Endothelial cell of umbilical vein (primary cell): ENCODE data around the gene STIMATE. TPM values are rescaled to one million over a fixed set of nuclear protein-coding genes. Genes with fewer than 3 reads are reported as not detected.

Source experiments
- BruUV-seq: library from RNA; stranded (reverse); fragments of 400-500 nt; replicated peaks from 2 replicates; lab custom pipeline; 2021; lab: Mats Ljungman, UMichigan
- CTCF ChIA-PET: fragments of 300-600, 350-600 bp; sonication (Branson Sonifier 250); formaldehyde crosslinking; loops from one replicate; lab custom pipeline; 2021; ENCODE audit warnings: antibody characterized with exemption, inconsistent platforms; lab: Charles Lee
- POLR2A ChIA-PET: fragments of 300-600, 350-600 bp; sonication (Branson Sonifier 250); formaldehyde crosslinking; loops from one replicate; lab custom pipeline; 2021; ENCODE audit warnings: antibody characterized with exemption, inconsistent platforms; lab: Charles Lee
- DNase-seq: peaks from one replicate; pipeline ENCODE4 v3.0.0-alpha.2; 2011; ENCODE audit warnings: low read depth, low spot score
- FAIRE-seq: peaks from 2 replicates; lab custom pipeline; 2011; peaks lifted over from hg19 to GRCh38; lab: Jason Lieb, UNC
- H2AFZ ChIP-seq: 2 replicates; pipeline ENCODE4 v1.6.0; 2012; ENCODE audit warnings: low read depth, low read length, control low read depth, inconsistent platforms
- H3K27ac ChIP-seq: 2 replicates; pipeline ENCODE4 v1.5.1; 2011; ENCODE audit warnings: low read depth, mild to moderate bottlenecking, control low read depth, low read length, moderate library complexity; ENCODE audit not compliant: insufficient read depth
- H3K27me3 ChIP-seq, 2 experiments: 2 replicates each; pipeline versions ENCODE4 v1.6.0 to v1.6.1; 2011; ENCODE audit warnings: low read length in 2 of 2, mixed read lengths in 1 of 2; ENCODE audit not compliant: control insufficient read depth in 2 of 2, insufficient read depth in 2 of 2
- H3K36me3 ChIP-seq, 2 experiments: 2 replicates in 1 of 2; 3 replicates in 1 of 2; pipeline ENCODE4 v1.5.1; 2011; ENCODE audit warnings: low read length in 2 of 2, mild to moderate bottlenecking in 1 of 2, moderate library complexity in 1 of 2; ENCODE audit not compliant: control insufficient read depth in 2 of 2, insufficient read depth in 2 of 2; ENCODE audit errors: extremely low read depth in 1 of 2
- H3K4me1 ChIP-seq: 3 replicates; pipeline ENCODE4 v1.5.1; 2011; ENCODE audit warnings: mild to moderate bottlenecking, low read length; ENCODE audit not compliant: control insufficient read depth, insufficient read depth; ENCODE audit errors: extremely low read depth
- H3K4me2 ChIP-seq: 2 replicates; pipeline ENCODE4 v1.6.1; 2011; ENCODE audit warnings: low read length, control low read depth, mixed read lengths; ENCODE audit not compliant: insufficient read depth
- H3K4me3 ChIP-seq, 3 experiments: fragments of 200-600 bp in 1 of 3; sonication (generic), shearing (Covaris generic) in 1 of 3; replicated peaks in 1 of 3; 2 replicates each; pipeline ENCODE4 v1.5.1; 2011 to 2016; ENCODE audit warnings: control low read depth in 3 of 3, low read length in 3 of 3, mild to moderate bottlenecking in 2 of 3, inconsistent platforms in 1 of 3, low read depth in 1 of 3, moderate library complexity in 1 of 3; ENCODE audit not compliant: insufficient read depth in 1 of 3
- H3K79me2 ChIP-seq: 2 replicates; pipeline ENCODE4 v1.6.0; 2012; ENCODE audit warnings: low read length, inconsistent platforms; ENCODE audit not compliant: control insufficient read depth, insufficient read depth
- H3K9ac ChIP-seq: replicated peaks from 2 replicates; pipeline ENCODE3; 2011; ENCODE audit warnings: low read length, control low read depth; ENCODE audit not compliant: insufficient read depth; ENCODE audit errors: extremely low read depth
- H3K9me1 ChIP-seq: replicated peaks from 3 replicates; pipeline ENCODE4 v1.6.0; 2011; ENCODE audit warnings: mild to moderate bottlenecking, low read length; ENCODE audit not compliant: control insufficient read depth, insufficient read depth; ENCODE audit errors: extremely low read depth
- H3K9me3 ChIP-seq: replicated peaks from 2 replicates; pipeline ENCODE4 v1.5.1; 2012; ENCODE audit warnings: low read length, inconsistent platforms; ENCODE audit not compliant: control insufficient read depth, insufficient read depth
- H4K20me1 ChIP-seq: replicated peaks from 2 replicates; pipeline ENCODE3; 2011; ENCODE audit warnings: mild to moderate bottlenecking, low read length; ENCODE audit not compliant: control insufficient read depth, insufficient read depth; ENCODE audit errors: extremely low read depth
- CTCF ChIP-seq, 2 donors: IDR thresholded peaks; 1 replicate in 1 of 2; 2 replicates in 1 of 2; pipeline ENCODE4 v1.5.1; 2011; ENCODE audit warnings: low read length in 2 of 2, mild to moderate bottlenecking in 2 of 2, moderate library complexity in 2 of 2, control low read depth in 1 of 2, inconsistent platforms in 1 of 2, low read depth in 1 of 2; ENCODE audit not compliant: insufficient read depth in 1 of 2; ENCODE audit errors: extremely low read depth in 1 of 2
- EZH2 ChIP-seq: IDR thresholded peaks from 2 replicates; pipeline ENCODE4 v1.6.1; 2012; ENCODE audit warnings: borderline replicate concordance, low read depth, mild to moderate bottlenecking, moderate library complexity, low read length, inconsistent platforms; ENCODE audit not compliant: severe bottlenecking
- FOS ChIP-seq: IDR thresholded peaks from 2 replicates; pipeline ENCODE4 v1.6.1; 2011; ENCODE audit warnings: mild to moderate bottlenecking, low read length, moderate library complexity, borderline replicate concordance; ENCODE audit not compliant: insufficient read depth
- GATA2 ChIP-seq: IDR thresholded peaks from 2 replicates; pipeline ENCODE4 v1.7.0; 2011; ENCODE audit warnings: low read depth, mild to moderate bottlenecking, moderate library complexity, mixed read lengths, low read length; ENCODE audit not compliant: insufficient read length, insufficient read depth
- JUN ChIP-seq: IDR thresholded peaks from 2 replicates; pipeline ENCODE4 v1.6.1; 2011; ENCODE audit warnings: borderline replicate concordance, low read depth; ENCODE audit not compliant: insufficient read length, insufficient read depth
- MAX ChIP-seq: IDR thresholded peaks from 2 replicates; pipeline ENCODE4 v1.6.1; 2011; ENCODE audit not compliant: insufficient read depth, insufficient read length
- MYC ChIP-seq: IDR thresholded peaks from one replicate; pipeline ENCODE4 v1.6.1; 2011; ENCODE audit warnings: mild to moderate bottlenecking, low read depth, low read length
- POLR2A ChIP-seq: IDR thresholded peaks from 2 replicates; pipeline ENCODE4 v1.6.1; 2012; ENCODE audit warnings: low read depth, mild to moderate bottlenecking, control low read depth, low read length
- POLR2AphosphoS5 ChIP-seq: IDR thresholded peaks from 2 replicates; pipeline ENCODE4 v1.6.1; 2012; ENCODE audit warnings: low read depth, mild to moderate bottlenecking, control low read depth, low read length, moderate library complexity; ENCODE audit not compliant: insufficient read depth
- dilution Hi-C: fragments of 300-500 bp; cut with MboI; formaldehyde crosslinking; loops from one replicate; pipeline ENCODE4 v1.15.0; 2019; ENCODE audit warnings: low sequenced_read_pairs; ENCODE audit not compliant: extremely low pct_ligation_motif_present
- intact Hi-C: fragments of 100-400 bp; cut with micrococcal nuclease; formaldehyde crosslinking; loops from one replicate; pipeline ENCODE4 v1.10.0; 2022
- polyA plus RNA-seq, 4 experiments: library from polyadenylated mRNA; depleted of rRNA in 3 of 4; stranded (reverse) in 3 of 4; unstranded in 1 of 4; fragments of >200 nt; gene quantifications; 2 replicates each; pipeline versions ENCODE4 v1.2.1 to v1.2.3, GENCODE V29; 2011 to 2012; ENCODE audit warnings: missing spikeins in 1 of 4
- total RNA-seq: library from RNA; stranded (reverse); gene quantifications from 2 replicates; pipeline ENCODE4 v1.2.3, GENCODE V29; 2021

Gene STIMATE
- total and polyA plus RNA-seq, 2 donors (not counting 3 experiments of a cell fraction or from before 2014, with no cell fraction given), result 18.2 to 24.0 TPM

GRCh38 chr3:52811452-52812011 is 85.8 kb downstream of the STIMATE start:
- BruUV-seq, result no TSS peak
- no peak overlapping the region for H3K4me3 ChIP-seq
- dilution Hi-C loops, result no loop called here
- H3K79me2 ChIP-seq, result no peaks in the 10 kb centered on the region
- no peak overlapping the region for H2AFZ ChIP-seq
- no peaks in the 10 kb centered on the region for H3K36me3 ChIP-seq
- ChIA-PET POLR2A (no interaction called here), CTCF (interaction anchor here (2.1 to 3.8 kb wide), 2 partner anchors 10 to 13 kb away, joined by 8 to 17 read pairs; no protein-coding TSS in a partner anchor)
- FAIRE-seq, result no peak
- H3K4me1 ChIP-seq, result no peaks in the 10 kb centered on the region
- no peak overlapping the region for H3K4me2 ChIP-seq
- H3K9ac ChIP-seq, result no peak overlapping the region
- no peak for TF ChIP-seq CTCF (IDR thresholded peaks at IDR 0.05; ENCODE audit: extremely low read depth in 1 of 2, insufficient read depth in 1 of 2, low read depth in 1 of 2, low read length in 2 of 2)
- no peak for TF ChIP-seq GATA2
- no peak for TF ChIP-seq POLR2AphosphoS5
- no peak for TF ChIP-seq FOS
- TF ChIP-seq MYC, result no peak
- TF ChIP-seq POLR2A, result no peak
- no peak for TF ChIP-seq JUN
- no peak for TF ChIP-seq MAX
- TF ChIP-seq EZH2, result no peak
- intact Hi-C loops, result no loop called here
- no peak overlapping the region for H3K27ac ChIP-seq
- no peak for DNase-seq
- H3K9me3 ChIP-seq, result no peaks in the 10 kb centered on the region
- H3K9me1 ChIP-seq, result no peaks in the 10 kb centered on the region
- H3K27me3 ChIP-seq, result no peaks in the 10 kb centered on the region
- no peaks in the 10 kb centered on the region for H4K20me1 ChIP-seq
